WTC11 (cell line): Measurements from ENCODE around the gene PRRG2. TPM values are rescaled to one million over a fixed set of nuclear protein-coding genes. Genes with fewer than 3 reads are reported as not detected.

Source experiments
- AFF4 ChIP-seq: sonication (generic); formaldehyde crosslinking; IDR thresholded peaks from 2 replicates; pipeline ENCODE4 v1.8.1; 2023; ENCODE audit warnings: mild to moderate bottlenecking, missing genetic modification reagents, borderline replicate concordance
- ATF1 ChIP-seq: sonication (generic); formaldehyde crosslinking; IDR thresholded peaks from 2 replicates; pipeline ENCODE4 v1.8.1; 2023; ENCODE audit warnings: mild to moderate bottlenecking, moderate library complexity, missing genetic modification reagents
- ATF2 ChIP-seq: sonication (generic); formaldehyde crosslinking; IDR thresholded peaks from 2 replicates; pipeline ENCODE4 v1.8.1; 2022; ENCODE audit warnings: low read depth, missing genetic modification reagents, borderline replicate concordance
- ATF3 ChIP-seq: sonication (generic); formaldehyde crosslinking; conservative IDR thresholded peaks from 2 replicates; pipeline ENCODE4 v1.8.1; 2022; ENCODE audit warnings: mild to moderate bottlenecking, missing genetic modification reagents
- E2F5 ChIP-seq: sonication (generic); formaldehyde crosslinking; IDR thresholded peaks from 2 replicates; pipeline ENCODE4 v1.8.1; 2022; ENCODE audit warnings: mild to moderate bottlenecking, moderate library complexity, missing genetic modification reagents
- ELF4 ChIP-seq: sonication (generic); formaldehyde crosslinking; IDR thresholded peaks from 2 replicates; pipeline ENCODE4 v1.8.1; 2022; ENCODE audit warnings: low read depth, mild to moderate bottlenecking, moderate library complexity, missing genetic modification reagents
- ERG ChIP-seq: fragments of 250-450 bp; sonication (Bioruptor Pico); IDR thresholded peaks from 2 replicates; pipeline ENCODE4 v1.8.0; 2021; ENCODE audit warnings: mild to moderate bottlenecking
- FOXP1 ChIP-seq: sonication (generic); formaldehyde crosslinking; IDR thresholded peaks from 2 replicates; pipeline ENCODE4 v1.8.0; 2022; ENCODE audit warnings: missing genetic modification reagents, mild to moderate bottlenecking, moderate library complexity, borderline replicate concordance
- GABPB1 ChIP-seq: sonication (generic); formaldehyde crosslinking; IDR thresholded peaks from 2 replicates; pipeline ENCODE4 v1.8.1; 2023; ENCODE audit warnings: mild to moderate bottlenecking, missing genetic modification reagents
- JUN ChIP-seq: sonication (generic); formaldehyde crosslinking; IDR thresholded peaks from 2 replicates; pipeline ENCODE4 v1.8.0; 2023; ENCODE audit warnings: mild to moderate bottlenecking, missing genetic modification reagents
- MYBL2 ChIP-seq: sonication (generic); formaldehyde crosslinking; IDR thresholded peaks from 2 replicates; pipeline ENCODE4 v1.8.1; 2023; ENCODE audit warnings: mild to moderate bottlenecking, moderate library complexity, missing genetic modification reagents
- PRDM15 ChIP-seq: sonication (generic); formaldehyde crosslinking; IDR thresholded peaks from 2 replicates; pipeline ENCODE4 v1.8.0; 2022; ENCODE audit warnings: missing genetic modification reagents
- STAT6 ChIP-seq: sonication (generic); formaldehyde crosslinking; conservative IDR thresholded peaks from 2 replicates; pipeline ENCODE4 v1.8.1; 2023; ENCODE audit warnings: mild to moderate bottlenecking, low read depth, missing genetic modification reagents, moderate library complexity
- TEAD1 ChIP-seq: sonication (generic); formaldehyde crosslinking; IDR thresholded peaks from 2 replicates; pipeline ENCODE4 v1.8.0; 2022; ENCODE audit warnings: mild to moderate bottlenecking, missing genetic modification reagents
- TP53 ChIP-seq: sonication (generic); formaldehyde crosslinking; IDR thresholded peaks from 2 replicates; pipeline ENCODE4 v1.8.1; 2023; ENCODE audit warnings: mild to moderate bottlenecking, missing genetic modification reagents
- ZBTB43 ChIP-seq: sonication (generic); formaldehyde crosslinking; IDR thresholded peaks from 2 replicates; pipeline ENCODE4 v1.8.1; 2023; ENCODE audit warnings: mild to moderate bottlenecking, missing genetic modification reagents
- ZNF121 ChIP-seq: sonication (generic); formaldehyde crosslinking; IDR thresholded peaks from 2 replicates; pipeline ENCODE4 v1.8.0; 2023; ENCODE audit warnings: missing genetic modification reagents
- ZNF138 ChIP-seq: sonication (generic); formaldehyde crosslinking; conservative IDR thresholded peaks from 2 replicates; pipeline ENCODE4 v1.8.1; 2022; ENCODE audit warnings: mild to moderate bottlenecking, moderate library complexity, missing genetic modification reagents
- ZNF219 ChIP-seq: sonication (generic); formaldehyde crosslinking; IDR thresholded peaks from 2 replicates; pipeline ENCODE4 v1.8.0; 2023; ENCODE audit warnings: missing genetic modification reagents, mild to moderate bottlenecking, borderline replicate concordance
- ZNF232 ChIP-seq: sonication (generic); formaldehyde crosslinking; IDR thresholded peaks from 2 replicates; pipeline ENCODE4 v1.8.0; 2022; ENCODE audit warnings: mild to moderate bottlenecking, missing genetic modification reagents
- total RNA-seq: library from RNA; stranded (reverse); gene quantifications from 3 replicates; pipeline ENCODE4 v1.2.3, GENCODE V29; 2021

PRRG2 gene
- total RNA-seq, 1 experiment from 2014 or later, result 5.9 TPM

- TF ChIP-seq PRDM15 (CRISPR knock-in tag) (0 out of 2 replicates have a peak, but pooled peaks have one; percentile 30), TP53 (no peak), STAT6 (no peak), ZNF232 (CRISPR knock-in tag) (no peak), JUN (CRISPR knock-in tag) (no peak), ZNF121 (CRISPR knock-in tag) (no peak), ATF2 (CRISPR knock-in tag) (no peak), ELF4 (CRISPR knock-in tag) (no peak), TEAD1 (CRISPR knock-in tag) (no peak), FOXP1 (CRISPR knock-in tag) (peak; percentile 57; the same call in 1 of the 2 replicates), ZNF219 (no peak), MYBL2 (CRISPR knock-in tag) (no peak), ZNF138 (CRISPR knock-in tag) (no peak), E2F5 (CRISPR knock-in tag) (no peak), AFF4 (CRISPR knock-in tag) (no peak), ZBTB43 (CRISPR knock-in tag) (no peak), GABPB1 (0 out of 2 replicates have a peak, but pooled peaks have one; percentile 24), ATF3 (CRISPR knock-in tag) (no peak), ERG (no peak), ATF1 (CRISPR knock-in tag) (peak; percentile 77; the same call in 1 of the 2 replicates)
Measured at GRCh38 chr19:49590071-49590970, 9.2 kb downstream of the PRRG2 start (continued).
